BJ (cell line): ENCODE data around the gene BHMT. TPM values are rescaled to one million over a fixed set of nuclear protein-coding genes. Genes with fewer than 3 reads are reported as not detected.

ENCODE experiments used
- CTCF ChIA-PET: fragments of 350-600 bp; formaldehyde crosslinking; extraction: SDS; loops from one replicate; lab custom pipeline; 2021; ENCODE audit warnings: antibody characterized with exemption, inconsistent platforms; lab: Yijun Ruan, JAX
- POLR2A ChIA-PET: fragments of 300-600 bp; sonication (Branson Sonifier 250); formaldehyde crosslinking; extraction: SDS; loops from one replicate; lab custom pipeline; 2021; ENCODE audit warnings: antibody characterized with exemption; lab: Charles Lee
- DNase-seq: peaks from one replicate; pipeline ENCODE4 v3.0.0-alpha.2; 2011; ENCODE audit warnings: low read depth
- H3K27me3 ChIP-seq: 2 replicates; pipeline ENCODE4 v1.6.0; 2011; ENCODE audit warnings: low read length; ENCODE audit not compliant: control insufficient read depth, insufficient read depth
- H3K36me3 ChIP-seq: 2 replicates; pipeline ENCODE4 v1.5.1; 2011; ENCODE audit warnings: low read length; ENCODE audit not compliant: control insufficient read depth, insufficient read depth
- H3K4me3 ChIP-seq: 2 replicates; pipeline ENCODE4 v1.5.1; 2011; ENCODE audit warnings: low read depth, mild to moderate bottlenecking, control low read depth, low read length
- polyA plus RNA-seq: library from polyadenylated mRNA; depleted of rRNA; stranded (reverse); fragments of >200 nt; gene quantifications from 2 replicates; pipeline ENCODE4 v1.2.3, GENCODE V29; 2011
- TF ChIP-seq, protein P1 (sequence below): IDR thresholded peaks from 2 replicates; pipeline ENCODE4 v1.5.1; 2011; ENCODE audit warnings: low read depth, mild to moderate bottlenecking, control low read depth, inconsistent platforms, low read length, moderate library complexity; ENCODE audit not compliant: insufficient read depth

BHMT gene
- polyA plus RNA-seq, 1 experiment = not detected

DNA sequence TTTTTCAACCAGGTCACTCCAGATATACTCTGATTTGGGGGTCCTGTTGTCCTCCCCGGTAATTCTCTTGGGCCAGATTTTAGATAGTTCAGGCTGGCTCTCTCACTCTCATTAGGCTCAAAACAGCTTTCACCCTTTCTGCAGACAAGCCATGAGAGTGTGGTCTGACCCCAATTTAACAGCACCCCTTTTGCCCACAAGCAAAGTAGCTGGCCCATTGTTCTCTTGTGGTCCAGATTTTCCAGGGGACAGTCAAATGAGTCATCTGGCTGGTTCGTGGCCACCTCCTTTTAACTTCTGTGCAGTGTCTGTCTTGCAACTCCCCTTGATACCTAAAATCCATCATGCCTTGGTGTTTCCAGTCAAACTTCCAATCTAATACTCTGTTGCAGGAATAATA is 25.5 kb upstream of the BHMT start:
- no peaks in the 10 kb centered on the region for H3K36me3 ChIP-seq
- CTCF ChIA-PET = interaction anchor here (1.2 kb wide), 1 partner anchor 29 kb away, joined by 3 read pairs; no protein-coding TSS in a partner anchor
- TF ChIP-seq, protein P1, sequence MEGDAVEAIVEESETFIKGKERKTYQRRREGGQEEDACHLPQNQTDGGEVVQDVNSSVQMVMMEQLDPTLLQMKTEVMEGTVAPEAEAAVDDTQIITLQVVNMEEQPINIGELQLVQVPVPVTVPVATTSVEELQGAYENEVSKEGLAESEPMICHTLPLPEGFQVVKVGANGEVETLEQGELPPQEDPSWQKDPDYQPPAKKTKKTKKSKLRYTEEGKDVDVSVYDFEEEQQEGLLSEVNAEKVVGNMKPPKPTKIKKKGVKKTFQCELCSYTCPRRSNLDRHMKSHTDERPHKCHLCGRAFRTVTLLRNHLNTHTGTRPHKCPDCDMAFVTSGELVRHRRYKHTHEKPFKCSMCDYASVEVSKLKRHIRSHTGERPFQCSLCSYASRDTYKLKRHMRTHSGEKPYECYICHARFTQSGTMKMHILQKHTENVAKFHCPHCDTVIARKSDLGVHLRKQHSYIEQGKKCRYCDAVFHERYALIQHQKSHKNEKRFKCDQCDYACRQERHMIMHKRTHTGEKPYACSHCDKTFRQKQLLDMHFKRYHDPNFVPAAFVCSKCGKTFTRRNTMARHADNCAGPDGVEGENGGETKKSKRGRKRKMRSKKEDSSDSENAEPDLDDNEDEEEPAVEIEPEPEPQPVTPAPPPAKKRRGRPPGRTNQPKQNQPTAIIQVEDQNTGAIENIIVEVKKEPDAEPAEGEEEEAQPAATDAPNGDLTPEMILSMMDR = no peak
- no peak overlapping the region for H3K4me3 ChIP-seq
- no peak for DNase-seq
- H3K27me3 ChIP-seq = no peaks in the 10 kb centered on the region
- POLR2A ChIA-PET = no interaction called here

DNA sequence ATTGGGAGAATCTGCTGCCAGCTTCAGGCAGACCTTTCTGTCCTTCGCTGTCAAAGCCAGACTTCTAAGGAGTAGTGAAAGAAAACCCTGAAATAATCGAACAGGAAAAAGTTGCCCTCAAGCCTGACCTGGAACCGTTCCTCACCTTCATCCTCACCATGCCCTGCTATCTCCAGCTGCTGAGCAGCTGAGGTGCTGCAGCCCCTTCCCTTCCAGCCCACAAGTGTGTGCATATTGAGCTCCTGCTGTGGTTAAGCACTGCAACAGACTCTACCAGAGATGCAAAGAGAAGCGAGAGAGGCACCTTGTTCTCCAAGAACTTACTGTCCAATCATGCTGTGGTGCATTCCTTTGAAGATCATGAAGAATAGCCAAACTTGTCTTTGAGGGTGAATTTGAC is 23.1 kb upstream of the BHMT start:
- CTCF ChIA-PET = no interaction called here
- Histone ChIP-seq H3K27me3 (peaks cover 5% of the 10 kb centered on the region; the same call in 1 of the 2 replicates), H3K4me3 (no peak overlapping the region), H3K36me3 (no peaks in the 10 kb centered on the region)
- POLR2A ChIA-PET = no interaction called here
- no peak for DNase-seq
- TF ChIP-seq, protein P1 = no peak

DNA sequence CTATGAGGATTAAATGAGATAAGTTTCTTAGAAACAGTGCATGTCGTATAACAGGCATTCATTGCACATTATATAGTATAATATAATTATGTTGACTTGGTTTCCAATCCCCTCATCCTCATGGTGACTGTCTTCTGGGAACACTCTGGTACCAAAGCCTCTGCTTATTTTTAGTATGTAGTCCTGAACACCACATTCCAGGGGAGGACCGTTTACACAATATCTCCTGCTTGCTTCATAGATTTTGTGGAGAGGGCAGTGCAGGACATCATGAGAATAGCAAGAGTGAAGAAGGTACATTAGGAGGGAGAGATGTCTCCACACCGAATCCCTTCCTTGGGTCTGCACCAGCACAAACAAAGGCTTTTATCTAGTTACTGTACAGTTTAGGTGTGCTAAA is 20.5 kb upstream of the BHMT start:
- TF ChIP-seq, protein P1 = no peak
- no peak for DNase-seq
- ChIA-PET POLR2A (no interaction called here), CTCF (interaction anchor here (1.0 kb wide), 1 partner anchor 8 kb away, joined by 3 read pairs; no protein-coding TSS in a partner anchor)
- Histone ChIP-seq H3K4me3 (no peak overlapping the region), H3K36me3 (no peaks in the 10 kb centered on the region), H3K27me3 (peaks cover 5% of the 10 kb centered on the region; the same call in 1 of the 2 replicates)

DNA sequence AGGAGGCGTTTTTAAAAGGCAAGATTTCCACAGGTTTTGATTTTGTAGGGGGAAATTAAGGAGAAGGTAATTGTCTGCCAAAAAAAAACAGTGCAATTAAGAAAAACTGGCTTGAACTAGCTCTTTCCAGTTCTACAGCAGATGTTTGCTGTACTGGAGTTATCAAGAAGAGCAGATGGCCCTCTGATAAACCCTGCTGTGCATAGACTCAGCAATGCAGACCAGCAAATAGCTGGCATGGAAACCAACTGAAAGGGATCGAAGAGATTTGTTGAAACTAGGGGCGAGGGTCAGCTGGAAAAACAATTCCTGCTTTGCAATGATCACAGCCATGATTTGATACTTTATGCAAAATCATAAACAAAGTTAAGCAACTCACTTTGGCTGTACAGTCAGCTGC is 17.8 kb upstream of the BHMT start:
- ChIA-PET CTCF (no interaction called here), POLR2A (no interaction called here)
- Histone ChIP-seq H3K27me3 (peaks cover 5% of the 10 kb centered on the region; the same call in 1 of the 2 replicates), H3K36me3 (no peaks in the 10 kb centered on the region), H3K4me3 (no peak overlapping the region)
- TF ChIP-seq, protein P1 = no peak
- DNase-seq = no peak

DNA sequence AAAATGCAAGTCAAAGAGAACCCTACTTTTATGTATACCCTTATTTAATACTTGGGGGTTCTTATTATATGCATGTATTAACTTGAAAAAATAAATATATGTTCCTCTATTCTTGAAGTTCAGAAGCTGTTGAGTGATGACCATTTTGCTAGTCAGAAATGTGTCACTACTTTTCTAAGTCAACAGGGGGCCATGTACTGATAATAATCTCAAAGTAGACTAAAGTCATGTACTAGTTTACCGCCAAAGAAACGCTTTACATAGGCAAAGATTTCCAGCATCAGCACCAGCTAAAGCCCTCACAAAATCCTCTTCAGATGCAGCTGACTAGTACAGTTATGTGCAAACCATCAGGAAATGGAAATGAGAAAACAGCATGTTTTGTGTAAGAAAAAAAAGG is 5.7 kb upstream of the BHMT start:
- ChIA-PET POLR2A (no interaction called here), CTCF (interaction anchor here (0.6 to 1.9 kb wide), 7 partner anchors 11 to 294 kb away, joined by 3 to 8 read pairs (median 3); no protein-coding TSS in a partner anchor)
- Histone ChIP-seq H3K27me3 (peaks cover 3% of the 10 kb centered on the region; the same call in 1 of the 2 replicates), H3K4me3 (no peak overlapping the region), H3K36me3 (no peaks in the 10 kb centered on the region)
- DNase-seq = no peak
- TF ChIP-seq, protein P1 = no peak
